Iris pigment epithelial cell (primary cell): ENCODE measurements around the gene MSMB.

Experiments used
- DNase-seq: peaks from one replicate; pipeline ENCODE4 v3.0.0-alpha.2; 2011; ENCODE audit warnings: low read depth

The MSMB gene

DNA sequence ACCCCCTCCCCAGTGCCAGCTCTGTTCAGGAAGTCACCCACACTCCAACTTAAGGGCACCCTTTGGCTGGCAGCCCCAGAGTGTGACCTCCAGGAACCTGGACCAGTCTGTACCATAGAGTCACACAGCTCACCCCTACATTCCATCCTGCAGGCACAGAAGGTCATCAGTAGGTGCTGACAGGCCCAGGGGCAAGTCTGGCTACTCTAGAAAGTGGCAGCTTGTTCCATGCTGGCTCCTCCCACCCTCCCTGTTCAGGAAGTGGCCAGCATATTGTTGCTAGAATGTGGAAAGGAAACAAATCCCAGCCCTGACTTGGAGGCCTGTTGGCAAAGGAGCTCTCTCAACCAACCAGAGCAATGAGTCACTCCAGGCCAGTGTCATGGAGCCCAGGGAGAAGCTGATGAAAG, 12.5 kb downstream of the MSMB start:
- peak; percentile 80 for DNase-seq

- DNase-seq: no peak
Observed at GRCh38 chr10:46031648-46032532, 14.2 kb downstream of the MSMB start.

DNA sequence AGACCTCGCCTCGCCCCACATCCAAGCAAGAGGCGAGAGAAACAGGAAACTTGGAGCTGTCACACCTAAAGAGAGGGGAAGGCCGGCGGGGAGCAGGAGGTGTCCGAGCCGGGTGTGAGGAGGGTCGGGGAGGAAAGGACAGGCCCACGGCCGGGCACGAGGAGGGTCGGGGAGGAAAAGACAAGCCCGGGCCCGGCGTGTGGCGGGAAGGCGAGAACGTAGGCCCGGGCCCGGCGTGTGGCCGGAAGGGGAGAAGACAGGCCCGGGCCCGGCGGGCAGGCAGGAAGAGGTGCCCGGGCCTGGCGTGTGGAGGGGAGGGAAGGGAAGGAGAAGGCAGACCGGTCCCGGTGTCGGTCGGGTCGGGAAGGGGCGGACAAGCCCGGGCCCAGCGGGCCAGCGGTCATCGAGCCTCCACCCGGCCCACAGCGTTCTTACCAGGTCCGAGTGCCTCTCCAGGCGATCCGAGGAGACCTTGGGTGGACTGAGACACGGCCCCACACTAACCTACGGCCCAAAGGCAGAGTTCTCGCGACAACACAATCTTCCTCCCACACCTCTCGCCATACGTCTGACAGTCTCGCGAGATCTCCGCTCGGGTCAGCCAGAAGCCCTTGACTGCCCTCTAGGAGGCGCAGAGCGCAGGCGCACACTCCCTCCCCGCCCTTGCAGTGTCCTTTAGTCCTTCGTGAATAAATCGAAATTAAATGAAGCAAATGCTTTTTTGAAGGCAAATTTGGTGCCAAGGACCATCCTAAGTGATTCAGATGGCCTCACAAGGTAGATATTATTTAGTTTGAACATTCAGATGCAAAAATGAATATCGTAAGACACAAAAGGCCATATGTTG, 15.8 kb downstream of the MSMB start, which contains the start of gene NCOA4:
TSS of gene NCOA4 (minus strand) at position 533 of the 847 bp plus-strand sequence. CDS start 13,943 bp downstream, outside the sequence.
- peak; percentile 98 for DNase-seq

DNA sequence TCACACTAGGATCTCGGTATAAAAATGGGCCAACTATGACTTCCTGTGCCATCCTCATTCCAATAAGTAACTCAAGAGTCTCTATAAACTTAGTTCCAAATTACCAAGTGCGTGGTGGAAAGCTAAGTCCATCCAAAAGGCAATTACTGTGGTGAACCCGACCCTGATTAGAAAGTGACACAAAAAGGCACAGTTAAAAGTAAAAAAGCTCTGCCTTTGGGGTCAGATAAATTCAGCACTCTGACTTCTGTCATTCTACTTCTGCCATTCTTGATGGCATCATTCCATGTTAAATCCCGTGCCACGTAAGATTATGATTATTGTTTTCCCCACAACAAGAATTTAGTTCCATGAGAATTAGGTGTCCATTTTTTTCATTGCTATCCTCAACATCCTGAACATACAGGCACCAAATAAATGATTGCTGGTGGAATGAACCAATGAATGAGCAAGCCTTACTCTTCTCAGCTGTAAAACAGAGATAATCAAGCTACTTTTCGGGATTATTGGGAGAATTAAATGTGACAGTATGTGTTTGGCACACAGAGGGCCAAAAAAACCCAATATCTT, 16.5 kb downstream of the MSMB start:
- no peak for DNase-seq

DNA sequence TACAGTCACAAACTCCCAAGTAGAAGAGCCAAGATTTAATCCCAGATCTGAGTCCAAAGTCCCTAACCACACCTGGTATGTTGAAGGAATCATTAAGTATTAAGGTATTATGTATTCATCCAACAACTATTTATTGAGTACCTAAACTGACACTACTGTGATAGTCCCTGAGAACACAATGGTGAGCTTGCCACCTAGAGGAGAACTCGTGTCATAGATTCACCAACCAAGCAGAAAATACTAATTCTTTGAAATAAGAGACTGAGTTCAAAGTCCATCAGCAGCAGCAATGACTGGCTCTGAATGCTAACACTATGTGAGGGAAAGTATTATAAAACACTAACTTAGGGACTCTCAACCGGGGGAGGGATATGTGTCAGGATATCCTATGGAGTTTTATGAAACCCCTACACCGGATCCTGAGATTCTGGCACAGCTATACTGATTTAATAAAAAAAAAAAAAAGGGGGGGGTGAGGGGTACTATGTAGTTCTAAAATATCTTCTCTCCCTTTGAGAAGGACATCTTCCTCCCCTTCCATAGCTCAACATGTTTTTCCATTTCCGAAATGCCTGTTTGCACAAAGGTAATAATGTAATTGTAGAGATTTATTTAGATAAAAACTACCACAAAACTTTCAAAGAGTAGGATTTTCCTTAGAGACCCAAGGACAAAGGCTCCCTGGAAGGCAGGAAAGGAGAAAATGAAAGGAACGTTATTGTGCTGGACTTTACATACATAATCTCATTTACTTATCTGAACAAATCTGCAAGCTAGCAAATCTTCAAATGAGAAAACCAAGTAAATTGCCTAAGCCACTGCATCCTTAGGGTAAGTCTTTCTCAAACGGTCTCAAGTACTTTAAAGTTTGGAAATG, 17.2 kb downstream of the MSMB start:
- peak; percentile 80 for DNase-seq

GRCh38 chr10:46026106-46026505, 20.0 kb downstream of the MSMB start:
- no peak for DNase-seq

DNA sequence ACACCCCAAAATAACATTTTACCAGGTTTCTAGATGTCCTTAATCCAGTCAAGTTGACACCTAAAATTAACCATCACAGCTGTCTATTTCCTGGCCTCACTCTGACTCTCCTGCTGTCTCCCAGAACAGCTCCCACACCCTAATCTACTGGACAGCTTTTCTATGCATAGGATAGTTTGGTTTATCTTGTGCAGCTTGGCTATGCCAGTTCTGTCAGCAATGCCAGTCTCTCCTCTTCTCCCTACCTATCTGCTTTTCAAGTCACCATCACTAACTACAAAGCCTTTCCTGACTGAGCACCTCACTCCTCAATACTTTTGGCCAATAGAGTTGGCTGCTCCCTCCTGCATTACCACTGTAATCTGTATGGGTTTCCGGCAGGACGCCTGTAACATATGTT, 20.7 kb downstream of the MSMB start:
- DNase-seq: no peak

DNA sequence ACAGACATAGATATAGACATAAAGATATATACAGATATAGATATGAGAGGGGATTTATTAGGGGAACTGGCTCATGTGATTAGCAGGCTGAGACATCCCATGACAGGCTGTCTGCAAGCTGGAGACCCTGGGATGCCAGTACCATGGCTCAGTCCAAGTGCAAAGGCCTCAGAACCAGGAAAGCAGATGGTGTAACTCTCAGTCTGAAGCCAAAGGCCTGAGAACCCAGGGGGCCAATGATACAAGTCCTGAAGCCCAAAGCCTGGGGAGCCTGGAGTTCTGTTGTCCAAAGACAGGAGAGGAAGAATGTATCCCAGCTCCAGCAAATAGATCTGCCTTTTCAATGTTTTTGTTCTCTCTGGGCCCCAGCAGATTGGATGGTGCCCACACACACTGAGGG, 21.1 kb downstream of the MSMB start:
- peak; percentile 39 for DNase-seq

- peak; percentile 95 for DNase-seq
Observed at GRCh38 chr10:46022978-46023702, 22.9 kb downstream of the MSMB start.

- DNase-seq: no peak
Observed at GRCh38 chr10:46020344-46020657, 25.8 kb downstream of the MSMB start.

GRCh38 chr10:46019569-46020343, 26.3 kb downstream of the MSMB start:
- DNase-seq: no peak

GRCh38 chr10:46019177-46019528, 26.9 kb downstream of the MSMB start:
- DNase-seq: no peak

DNA sequence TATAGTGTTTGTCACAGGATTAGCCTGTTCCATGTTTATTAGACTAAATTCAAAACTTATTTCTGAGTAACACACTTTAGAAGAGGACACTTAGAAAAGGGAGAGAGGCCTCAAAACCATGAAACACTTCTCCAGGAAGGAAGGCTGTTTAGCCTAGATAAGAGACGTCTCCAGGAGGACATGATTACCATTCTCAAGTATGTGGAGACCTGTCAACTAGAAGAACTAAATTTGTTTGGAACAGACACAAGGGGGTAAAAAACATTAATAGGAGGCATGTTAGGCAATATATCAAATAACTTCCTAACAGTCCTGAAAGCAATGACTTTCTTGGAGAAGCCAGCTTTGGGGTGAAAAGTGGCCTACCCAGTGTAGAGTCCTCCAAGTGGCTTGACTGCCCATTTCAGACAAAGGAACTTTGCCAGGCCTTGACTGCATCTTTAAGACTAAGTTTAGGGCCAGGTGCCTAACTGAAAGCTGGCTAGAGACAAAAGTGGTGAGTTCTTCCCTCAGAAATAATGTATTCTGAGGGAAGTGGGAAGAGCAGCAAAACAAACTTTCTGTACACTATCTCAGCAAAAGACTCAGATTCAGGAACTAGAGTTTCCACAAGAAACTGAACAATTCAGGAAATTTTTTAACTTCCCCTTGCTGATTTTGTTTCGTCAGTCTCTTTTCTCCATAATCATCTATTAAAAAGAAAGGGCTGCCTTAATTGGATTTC, 27.5 kb downstream of the MSMB start:
- peak; percentile 66 for DNase-seq

GRCh38 chr10:46017733-46018132, 28.3 kb downstream of the MSMB start:
- no peak for DNase-seq

DNA sequence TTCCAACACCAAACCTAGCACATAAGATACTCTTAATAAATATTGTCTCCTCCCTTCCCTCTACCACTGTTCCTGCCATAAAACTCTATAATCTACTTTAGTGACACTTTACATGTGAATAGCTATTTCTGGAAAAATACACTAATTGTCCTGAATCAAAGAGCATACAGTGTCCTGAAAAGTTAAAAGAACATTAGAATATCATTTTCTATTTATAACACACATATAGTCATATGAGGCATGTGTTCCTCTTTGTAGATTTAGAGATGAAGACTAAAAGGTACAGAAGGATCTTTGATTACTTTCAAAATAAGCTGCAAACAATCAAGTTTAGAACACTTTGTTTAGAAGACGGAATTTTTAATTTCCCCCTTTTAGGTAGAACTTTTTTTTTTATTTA, 29.3 kb downstream of the MSMB start:
- DNase-seq: no peak

DNA sequence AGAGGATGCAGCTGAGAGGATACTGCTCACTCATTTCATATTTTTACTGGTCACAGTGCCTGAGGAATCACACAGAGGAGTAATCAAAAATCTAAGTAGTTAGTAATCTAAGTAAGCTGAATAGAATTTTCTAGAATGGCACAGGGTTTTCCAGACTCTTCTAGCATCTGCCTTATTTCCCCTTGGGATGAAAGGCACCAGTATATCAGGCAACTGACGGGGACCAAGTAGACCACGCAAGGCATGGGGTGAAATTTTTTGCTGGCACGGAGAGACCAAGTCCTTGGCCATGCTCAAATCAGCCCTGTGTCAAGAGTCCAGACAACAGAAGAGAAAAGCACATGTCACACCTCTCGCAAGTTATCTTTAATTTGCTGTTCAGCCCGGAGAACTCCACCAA, 29.9 kb downstream of the MSMB start:
- DNase-seq: no peak

- DNase-seq: peak; percentile 55
Observed at GRCh38 chr10:46014683-46015405, 31.2 kb downstream of the MSMB start.

GRCh38 chr10:46014206-46014605, 31.9 kb downstream of the MSMB start:
- DNase-seq: no peak

DNA sequence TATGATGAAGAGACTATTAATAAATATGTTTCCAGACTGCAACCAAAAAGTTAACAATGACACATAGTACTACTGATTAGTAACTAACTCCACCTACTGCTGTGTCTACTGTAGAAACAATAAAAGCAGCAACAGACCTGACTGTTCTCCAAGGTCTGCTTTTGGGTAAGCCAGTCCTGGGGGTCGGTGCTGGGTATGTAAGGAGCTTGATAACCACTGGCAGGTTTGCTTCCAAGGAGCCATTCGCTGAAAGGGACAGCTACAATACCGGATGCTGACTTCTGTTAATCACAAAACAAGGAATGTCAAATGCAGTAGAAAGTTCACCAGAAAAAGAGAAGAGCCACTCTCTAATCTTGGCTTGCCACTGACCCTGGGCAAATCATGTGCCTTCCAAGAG, 33.3 kb downstream of the MSMB start:
- DNase-seq: no peak
